Activated CD4-positive, alpha-beta T cell treated with anti-CD3 and anti-CD28 coated beads for 1 hour (primary cell): ENCODE data around the gene ARMC10.
"Not testable (repeated sequence)": the region's sequence is repeated elsewhere in the genome, so short reads cannot be mapped to it uniquely, and the experiment has no call there.

ENCODE experiments used
- DNase-seq: peaks from one replicate; pipeline ENCODE4 v3.0.0-alpha.2; 2020

ARMC10 gene

DNA sequence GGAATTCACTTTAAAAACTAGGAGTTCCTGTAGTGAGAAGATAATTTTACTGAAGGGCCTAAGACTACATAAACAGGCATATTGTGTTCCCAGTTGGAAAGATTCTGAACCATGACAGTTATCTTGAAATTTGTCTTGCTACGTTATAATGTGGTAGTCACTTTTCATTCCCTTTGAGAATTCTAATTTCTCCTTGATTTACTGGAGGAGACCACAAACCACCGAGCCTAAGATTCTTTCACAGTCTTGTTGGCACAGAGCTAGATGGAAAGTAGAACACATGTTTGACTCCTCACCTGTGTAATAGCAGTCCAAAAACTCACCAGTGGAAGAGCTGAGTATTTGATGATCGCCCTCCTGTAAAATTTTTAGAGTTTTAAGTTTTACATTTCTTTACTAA lies 4.9 kb downstream of the ARMC10 start:
- no peak for DNase-seq

DNA sequence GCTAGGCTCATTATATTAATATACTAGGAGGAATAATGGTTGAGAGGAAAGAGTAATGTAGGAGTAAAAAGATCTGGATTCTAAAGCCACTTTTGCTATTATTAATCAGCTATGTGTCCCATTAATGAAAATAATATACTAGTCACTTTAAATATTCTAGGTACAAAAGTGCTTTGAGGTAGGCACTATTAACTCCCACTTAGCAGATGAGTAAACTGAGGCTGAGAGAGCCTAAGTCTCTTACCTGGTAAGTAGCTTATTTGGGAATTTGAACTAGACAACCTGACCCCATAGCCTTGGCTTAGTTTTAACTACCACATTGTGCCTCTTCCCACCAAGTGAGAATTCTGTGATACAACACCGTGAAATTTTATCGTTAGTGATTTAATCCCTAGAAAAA lies 6.0 kb downstream of the ARMC10 start:
- DNase-seq = no peak

DNA sequence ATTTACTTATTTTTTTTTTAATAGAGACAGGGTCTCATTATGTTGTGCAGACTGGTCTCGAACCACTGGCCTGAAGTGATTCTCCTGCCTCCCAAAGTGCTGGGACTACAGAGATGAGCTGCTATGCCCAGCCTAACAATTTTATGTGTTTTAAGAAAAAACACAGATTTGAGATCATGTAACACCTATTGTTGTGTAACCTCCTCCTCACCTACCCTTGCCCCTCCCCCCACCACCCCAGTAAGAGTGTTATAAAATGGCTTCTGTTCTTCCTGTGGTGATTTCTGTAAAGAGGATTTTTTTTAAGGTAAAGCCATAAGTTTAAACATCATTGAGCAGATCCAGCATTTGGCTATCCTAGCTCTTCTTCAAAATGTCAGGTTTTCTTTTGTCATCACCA lies 7.6 kb downstream of the ARMC10 start:
- DNase-seq = no peak

DNA sequence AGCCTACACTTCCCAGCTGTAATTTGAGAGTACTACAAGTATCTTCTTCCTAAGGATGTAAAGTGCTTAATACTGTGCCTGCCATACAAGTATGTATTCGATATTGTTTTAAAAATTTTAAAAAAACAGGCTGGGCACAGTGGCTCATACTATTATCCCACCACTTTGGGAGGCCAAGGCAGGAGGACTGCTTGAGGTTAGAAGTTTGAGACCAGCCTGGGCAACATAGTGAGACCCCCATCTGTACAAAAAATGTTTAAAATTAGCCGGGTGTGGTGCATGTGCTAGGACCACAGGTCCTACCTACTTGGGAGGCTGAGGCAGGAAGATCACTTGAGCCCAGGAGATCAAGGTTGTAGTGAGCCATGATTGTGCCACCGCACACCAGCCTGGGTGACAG lies 8.3 kb downstream of the ARMC10 start:
- DNase-seq = no peak

DNA sequence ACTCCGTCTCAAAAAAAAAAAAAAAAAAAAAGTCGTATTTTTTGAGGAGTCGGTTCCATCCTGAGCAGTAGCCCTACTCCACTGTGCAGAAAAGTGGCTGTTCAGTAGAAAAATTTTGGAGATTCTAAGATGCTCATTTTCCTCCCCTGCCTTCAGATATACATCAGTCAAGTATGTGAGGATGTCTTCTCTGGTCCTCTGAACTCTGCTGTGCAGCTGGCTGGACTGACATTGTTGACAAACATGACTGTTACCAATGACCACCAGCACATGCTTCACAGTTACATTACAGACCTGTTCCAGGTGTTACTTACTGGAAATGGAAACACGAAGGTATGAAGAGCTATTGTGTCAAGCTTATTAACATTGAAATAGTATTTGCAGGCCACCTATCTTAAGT lies 17.4 kb downstream of the ARMC10 start:
- not testable (repeated sequence) for DNase-seq

DNA sequence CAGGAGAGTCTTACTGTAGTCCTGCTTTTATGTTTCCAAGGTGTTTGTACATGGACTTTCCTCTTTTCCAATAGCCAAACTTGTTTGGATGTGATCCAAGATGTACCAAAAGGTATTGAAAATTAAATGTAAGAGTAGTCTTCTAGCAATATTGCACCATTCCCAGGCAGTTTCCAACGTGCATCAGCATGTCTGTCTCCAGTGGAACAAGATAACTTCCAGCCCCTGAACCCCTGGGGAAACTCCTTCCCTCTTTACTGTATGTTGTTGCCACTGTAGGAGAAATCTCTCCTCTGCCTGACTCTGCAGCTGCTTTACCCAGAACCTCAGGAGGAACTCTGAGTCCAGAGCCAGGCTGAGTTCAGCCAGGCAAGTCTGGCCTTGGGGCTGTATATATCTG lies 18.5 kb downstream of the ARMC10 start:
- DNase-seq = no peak

DNA sequence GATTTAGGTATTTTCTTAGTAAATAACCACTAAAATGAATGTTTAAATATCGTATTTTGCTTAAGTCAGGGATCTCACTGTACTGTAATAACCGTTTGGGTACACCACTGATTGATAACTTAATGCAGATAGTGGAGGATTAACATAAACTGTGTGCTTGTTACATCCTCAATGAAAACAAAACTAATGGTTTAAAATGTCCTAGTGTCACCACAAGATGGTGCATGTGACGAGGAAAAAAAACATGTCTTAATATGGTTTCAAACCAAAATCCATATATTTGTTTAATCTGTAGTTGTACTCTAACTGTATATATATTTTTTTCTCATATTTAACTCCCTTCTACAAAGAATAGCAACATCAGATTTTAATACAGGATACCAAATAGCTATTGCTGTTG lies 19.2 kb downstream of the ARMC10 start:
- DNase-seq = no peak

DNA sequence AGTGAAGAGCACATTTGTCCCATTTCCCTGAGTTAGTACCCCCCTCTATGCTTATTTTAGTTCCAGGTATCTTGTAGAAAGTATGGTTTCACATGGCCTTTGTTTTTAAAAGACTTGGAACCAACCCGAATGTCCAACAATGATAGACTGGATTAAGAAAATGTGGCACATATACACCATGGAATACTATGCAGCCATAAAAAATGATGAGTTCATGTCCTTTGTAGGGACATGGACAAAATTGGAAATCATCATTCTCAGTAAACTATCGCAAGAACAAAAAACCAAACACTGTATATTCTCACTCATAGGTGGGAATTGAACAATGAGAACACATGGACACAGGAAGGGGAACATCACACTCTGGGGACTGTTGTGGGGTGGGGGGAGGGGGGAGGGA lies 20.6 kb downstream of the ARMC10 start:
- not testable (repeated sequence) for DNase-seq

DNA sequence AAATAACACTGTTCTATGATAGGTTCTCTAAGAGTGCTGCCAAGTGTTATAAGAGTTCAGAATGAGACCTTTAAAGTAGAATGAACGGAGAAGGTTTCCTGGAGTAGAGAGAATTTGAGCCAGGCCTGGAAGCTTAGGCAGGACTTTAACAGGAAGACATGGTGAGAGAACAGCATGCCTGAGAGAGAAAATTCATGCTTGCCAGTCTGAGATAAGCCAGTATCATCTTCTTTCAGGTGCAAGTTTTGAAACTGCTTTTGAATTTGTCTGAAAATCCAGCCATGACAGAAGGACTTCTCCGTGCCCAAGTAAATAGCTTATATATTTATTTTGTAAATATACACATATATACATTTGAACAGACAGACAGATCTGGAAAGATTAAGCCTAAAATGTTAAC lies 22.1 kb downstream of the ARMC10 start:
- DNase-seq = no peak

DNA sequence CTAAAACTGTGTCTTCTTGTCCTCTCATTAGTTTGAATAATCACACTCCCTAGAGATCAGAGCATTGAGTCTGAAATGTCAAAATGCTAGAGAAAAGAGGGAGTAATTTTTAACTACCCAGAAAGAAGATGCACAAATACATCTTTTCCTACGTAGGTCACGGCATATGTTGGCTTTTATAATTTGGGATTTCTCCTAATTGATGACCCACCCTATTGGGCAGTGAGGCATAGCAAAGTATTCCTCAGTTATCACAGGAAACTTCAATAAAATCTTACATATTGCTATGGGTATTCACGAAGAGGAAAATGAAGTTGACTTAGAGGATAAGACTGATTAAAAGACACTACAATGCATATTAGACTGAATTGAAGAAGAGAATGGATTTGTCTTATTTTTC lies 25.4 kb downstream of the ARMC10 start:
- DNase-seq = no peak

DNA sequence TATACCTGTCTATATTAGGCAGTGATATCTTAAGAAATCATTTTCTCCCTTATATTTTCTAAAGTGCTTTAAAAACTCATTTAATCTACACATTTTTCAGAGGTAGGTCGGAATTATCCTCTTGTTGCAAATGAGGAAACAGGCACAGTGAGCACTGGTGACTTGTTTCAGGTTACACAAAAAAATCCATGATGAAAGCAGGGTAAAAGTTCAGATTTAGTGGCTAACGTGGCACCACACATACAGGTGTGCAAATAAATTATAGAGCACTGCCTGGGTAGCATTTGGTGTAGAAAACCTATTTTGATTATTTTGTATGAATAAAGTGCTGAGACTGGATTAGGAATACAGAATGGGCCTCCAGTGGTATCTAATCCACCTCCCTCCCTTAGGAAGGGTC lies 26.6 kb downstream of the ARMC10 start:
- DNase-seq = no peak

DNA sequence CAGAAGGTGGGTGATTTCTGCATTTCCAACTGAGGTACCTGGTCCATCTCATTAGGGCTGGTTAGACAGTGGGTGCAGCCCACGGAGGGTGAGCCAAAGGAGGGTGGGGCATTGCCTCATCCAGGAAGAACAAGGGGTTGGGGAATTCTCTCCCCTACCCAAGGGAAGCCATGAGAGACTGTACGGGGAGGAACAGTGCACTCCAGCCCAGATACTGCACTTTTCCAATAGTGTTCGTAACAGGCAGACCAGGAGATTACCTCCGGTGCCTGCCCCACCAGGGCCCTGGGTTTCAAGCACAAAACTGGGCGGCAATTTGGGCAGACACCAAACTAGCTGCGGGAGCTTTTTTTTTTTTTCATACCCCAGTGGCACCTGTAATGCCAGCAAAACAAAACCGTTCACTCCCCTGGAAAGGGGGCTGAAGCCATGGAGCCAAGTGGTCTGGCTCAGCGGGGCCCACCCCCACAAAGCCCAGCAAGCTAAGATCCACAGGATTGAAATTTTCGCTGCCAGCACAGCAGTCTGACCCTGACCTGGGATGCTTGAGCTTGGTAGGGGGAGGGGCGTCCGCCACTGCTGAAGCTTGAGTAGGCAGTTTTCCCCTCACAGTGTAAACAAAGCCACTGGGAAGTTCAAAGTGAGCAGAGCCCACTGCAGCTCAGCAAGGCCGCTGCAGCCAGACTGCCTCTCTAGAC lies 31.2 kb downstream of the ARMC10 start:
- no peak for DNase-seq

DNA sequence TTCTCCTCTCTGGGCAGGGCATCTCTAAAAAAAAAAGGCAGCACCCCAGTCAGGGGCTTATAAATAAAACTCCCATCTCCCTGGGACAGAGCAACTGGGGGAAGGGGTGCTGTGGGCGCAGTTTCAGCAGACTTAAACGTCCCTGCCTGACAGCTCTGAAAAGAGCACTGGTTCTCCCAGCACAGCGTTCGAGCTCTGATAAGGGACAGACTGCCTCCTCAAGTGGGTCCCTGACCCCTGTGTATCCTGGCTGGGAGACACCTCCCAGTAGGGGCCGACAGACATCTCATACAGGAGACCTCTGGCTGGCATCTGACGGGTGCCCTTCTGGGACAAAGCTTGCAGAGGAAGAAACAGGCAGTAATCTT lies 31.7 kb downstream of the ARMC10 start:
- not testable (repeated sequence) for DNase-seq

DNA sequence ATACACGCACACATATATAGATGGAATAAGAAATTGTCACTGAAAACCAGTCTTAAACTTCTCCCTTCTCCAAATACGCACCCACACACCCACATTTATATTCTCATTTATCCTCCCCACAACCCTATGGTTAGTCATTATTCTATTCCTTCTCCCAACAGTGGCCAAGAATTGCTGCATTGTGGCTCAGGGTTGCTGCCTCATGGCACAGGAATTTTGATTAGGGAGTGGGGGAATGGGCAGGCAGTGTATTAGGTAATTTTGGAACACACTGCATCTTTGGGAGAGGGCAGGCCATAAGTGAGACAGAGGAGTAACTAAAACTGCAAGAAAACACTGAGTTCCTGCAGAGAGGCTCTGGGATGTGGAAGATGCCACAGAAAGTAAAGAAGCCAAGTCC lies 38.2 kb downstream of the ARMC10 start:
- no peak for DNase-seq

DNA sequence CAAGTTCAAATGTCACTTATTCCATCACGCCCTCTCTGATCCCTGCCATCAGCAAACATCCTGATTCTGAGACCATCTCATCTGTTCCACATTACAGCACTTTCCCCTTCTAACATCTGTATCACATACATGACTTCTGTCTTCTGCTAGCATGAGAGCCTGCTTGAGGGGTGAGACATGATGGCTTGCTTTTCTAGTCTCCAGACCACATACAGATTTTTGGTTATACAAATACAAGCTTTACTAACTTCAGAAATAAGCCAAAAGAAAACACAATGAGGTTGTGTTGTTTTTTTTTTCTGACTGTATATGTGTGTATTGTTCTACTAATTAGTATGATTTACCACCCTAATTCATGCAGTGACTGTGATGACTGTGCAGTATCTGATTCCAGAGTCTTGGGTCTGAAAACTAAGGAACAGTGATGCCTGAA lies 39.7 kb downstream of the ARMC10 start:
- no peak for DNase-seq

DNA sequence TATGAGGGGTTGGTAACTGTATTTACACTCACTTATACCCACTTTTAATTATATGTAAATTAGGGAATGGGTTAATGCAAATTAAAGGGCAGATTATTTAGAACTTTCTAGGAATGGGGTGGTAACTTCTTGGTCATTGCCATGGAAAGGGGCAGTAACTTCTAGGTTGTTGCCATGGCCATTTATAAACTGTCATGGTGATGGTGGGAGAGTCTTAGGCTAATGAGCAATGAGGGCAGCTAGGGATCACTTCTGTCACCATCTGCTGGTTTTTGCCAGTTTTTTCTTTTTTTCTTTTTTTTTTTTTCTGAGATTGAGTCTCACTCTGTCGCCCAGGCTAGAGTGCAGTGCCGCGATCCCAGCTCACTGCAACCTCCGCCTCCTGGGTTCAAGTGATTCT lies 40.8 kb downstream of the ARMC10 start:
- no peak for DNase-seq

DNA sequence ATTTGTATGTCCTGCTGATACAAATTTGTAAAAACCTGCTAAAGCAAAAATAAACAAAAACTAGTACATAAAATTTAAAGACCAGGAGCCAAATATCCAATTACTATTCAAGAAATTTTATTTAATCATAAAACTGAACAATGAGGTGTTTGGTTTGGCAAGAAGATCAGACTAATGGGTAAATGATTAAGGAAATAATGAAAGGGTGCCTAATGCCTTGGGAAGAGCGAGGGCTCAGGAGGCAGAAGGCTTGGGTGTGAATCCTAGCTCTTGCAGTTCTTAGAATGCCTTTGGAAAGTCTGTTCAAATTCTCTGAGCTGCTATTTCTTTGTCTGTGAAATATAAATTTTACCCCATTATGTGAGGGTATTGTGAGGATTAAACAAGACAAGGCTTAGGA lies 41.6 kb downstream of the ARMC10 start:
- no peak for DNase-seq

DNA sequence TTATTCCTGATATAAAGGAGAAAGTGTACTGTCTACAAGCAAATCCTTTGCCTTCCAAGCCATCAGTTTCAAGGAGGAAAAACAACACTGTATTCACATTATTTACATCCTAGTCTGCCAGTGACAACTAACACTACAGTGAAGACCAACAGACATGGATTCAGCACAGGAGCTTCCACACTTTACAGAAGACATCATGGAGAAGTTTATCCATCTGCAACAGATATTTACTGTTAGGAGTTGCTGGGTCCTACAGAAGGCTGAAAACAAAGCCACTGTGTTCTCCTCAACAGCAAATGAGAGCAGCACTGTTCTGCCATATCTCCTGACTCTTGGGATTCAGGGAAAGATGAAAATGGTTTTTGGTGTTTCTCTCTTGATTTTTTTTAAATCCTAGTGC lies 42.1 kb downstream of the ARMC10 start:
- no peak for DNase-seq

DNA sequence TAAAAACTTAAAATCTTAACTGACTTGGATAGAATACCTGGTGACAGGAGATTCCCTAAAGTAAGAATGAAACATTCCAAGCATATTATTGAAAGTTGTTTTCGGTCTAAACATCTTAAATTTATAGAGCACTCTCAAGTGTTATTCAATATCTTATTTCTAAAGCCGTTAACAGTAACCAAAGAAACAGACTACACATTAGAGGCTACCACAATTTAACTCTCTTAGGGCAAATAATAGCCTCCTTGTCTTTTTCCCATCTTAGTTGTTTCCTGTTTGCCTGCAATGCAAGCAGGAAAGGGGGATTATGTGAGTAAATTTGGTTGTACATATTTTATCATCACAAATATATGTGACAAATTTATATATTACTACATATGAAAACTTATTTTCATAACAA lies 42.5 kb downstream of the ARMC10 start:
- no peak for DNase-seq

DNA sequence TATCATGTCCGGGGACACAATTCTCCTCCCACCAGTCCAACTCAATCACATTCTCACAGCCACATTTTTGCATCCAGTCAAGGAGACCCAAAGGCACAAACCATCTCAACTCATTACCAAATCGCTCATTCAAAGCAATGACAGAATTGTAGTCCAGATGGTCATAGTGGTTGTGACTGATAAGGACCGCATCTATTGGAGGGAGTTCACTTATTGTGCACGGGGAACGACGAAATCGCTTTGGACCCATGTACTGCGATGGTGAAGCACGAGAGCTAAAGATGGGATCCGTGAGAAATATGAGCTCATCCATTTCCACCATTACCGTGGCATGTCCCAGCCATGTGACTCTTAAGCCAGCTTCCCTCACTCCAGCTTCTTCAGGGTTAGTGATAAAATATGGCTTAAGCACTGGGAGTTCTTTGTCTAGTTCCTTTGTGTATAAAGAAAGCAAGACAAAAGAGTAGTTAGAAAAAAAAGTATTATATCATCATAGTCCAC lies 44.9 kb downstream of the ARMC10 start:
- no peak for DNase-seq

DNA sequence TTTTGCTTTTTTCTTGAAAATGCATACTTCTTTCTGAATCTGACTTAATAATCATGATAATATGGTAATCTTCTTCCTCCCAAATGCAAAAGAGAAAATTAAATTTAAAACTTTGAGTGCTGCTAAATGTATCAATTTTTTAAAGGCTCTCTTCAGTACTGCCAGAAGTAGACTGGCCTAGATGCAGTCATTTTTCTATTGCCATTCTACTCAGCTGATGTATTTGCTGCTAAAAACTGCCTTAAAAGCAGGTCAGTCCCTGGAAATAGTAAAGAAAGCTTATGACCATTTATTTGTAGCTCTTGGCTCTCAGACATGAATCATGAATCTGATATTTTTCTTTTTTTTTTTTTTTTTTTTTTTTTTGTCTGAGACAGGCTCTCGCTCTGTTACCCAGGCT lies 45.4 kb downstream of the ARMC10 start:
- DNase-seq = no peak

DNA sequence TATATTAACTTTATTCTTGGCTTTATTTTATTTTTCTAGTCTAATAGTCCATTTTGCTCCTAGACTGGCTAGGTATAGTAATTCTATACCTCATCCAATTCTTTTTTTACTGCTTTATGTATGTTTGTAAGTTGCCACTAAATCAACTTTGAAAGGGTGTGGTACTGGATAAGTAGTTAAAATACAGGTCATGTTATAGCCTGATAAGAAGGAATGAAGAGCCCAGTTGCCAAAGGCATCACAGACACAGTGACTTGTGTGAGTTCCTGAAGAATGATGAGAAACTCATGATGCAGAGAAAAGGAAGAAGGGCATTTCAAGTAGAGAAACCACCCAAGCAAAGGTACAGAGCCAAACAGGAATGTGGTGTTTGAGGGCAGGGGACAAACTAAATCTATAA lies 46.7 kb downstream of the ARMC10 start:
- no peak for DNase-seq

DNA sequence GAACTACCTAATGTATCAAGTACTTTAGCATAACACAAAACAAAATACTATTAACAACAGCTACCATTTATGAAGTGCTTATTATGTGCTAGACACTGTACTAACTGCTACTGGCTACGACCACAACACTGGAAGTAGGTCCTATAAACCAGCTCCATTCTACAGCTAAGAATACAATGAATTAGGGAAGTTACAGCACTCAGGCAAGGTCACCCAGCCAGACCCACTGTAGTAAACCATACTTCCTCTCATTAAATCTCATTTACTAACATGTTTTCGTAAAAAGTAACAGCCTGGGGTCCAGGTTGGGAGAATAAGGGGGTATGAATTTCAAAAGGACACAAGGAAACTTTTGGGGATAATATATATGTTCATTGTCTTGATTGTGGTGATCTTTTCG lies 48.6 kb downstream of the ARMC10 start:
- no peak for DNase-seq

DNA sequence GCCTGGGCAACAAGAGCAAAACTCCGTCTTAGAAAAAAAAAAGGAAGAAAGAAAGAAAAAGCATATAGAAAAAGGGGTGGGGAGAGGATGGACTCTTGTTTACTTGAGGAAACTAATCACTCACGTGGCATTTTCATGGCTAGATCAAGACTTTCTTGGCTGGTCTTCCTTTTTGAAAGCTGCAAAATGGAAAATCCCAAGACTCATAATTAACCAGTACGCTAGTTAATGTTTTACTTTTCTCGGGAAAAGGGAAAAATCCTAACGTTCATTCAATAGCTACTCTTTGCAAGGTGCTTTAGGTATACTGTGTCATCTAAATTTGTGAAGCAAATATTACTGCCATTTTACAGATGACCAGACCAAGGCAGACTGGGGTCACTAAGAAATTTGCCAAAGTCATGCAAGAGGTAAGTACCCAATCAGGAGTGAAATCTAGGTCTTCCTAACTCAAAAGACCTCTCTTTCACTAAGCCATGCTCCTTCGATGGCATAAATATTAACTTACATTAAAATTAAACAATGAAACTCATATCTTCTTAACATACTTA lies 49.6 kb downstream of the ARMC10 start:
- DNase-seq = no peak

DNA sequence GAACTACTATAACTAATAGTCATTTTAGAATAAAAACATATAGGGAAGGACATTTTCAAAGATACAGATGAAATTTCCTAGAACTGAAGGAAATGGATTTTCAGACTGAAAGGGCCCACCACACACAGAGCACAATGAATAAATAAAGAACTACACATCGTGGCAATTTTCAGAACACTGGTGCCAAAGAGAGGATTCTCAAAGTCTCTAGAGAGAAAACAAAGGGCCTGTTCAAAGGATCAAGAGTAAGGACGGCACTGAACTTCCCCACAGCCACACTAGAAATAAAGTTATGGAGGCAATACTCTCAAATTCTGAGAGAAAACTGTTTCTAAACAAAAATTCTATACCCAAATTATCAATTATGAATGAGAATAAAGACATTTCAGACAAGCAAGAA lies 52.1 kb downstream of the ARMC10 start:
- no peak for DNase-seq
